GM11168 (cell line): ENCODE data around the gene BMS1.
"Not testable (repeated sequence)": the region's sequence is repeated elsewhere in the genome, so short reads cannot be mapped to it uniquely, and the experiment has no call there.

Experiments used
- in situ Hi-C: fragments of 300-500 bp; cut with MboI; formaldehyde crosslinking; loops from one replicate; pipeline ENCODE4 v1.12.0; 2022; ENCODE audit warnings: low sequenced_read_pairs; ENCODE audit not compliant: unreplicated experiment

The BMS1 gene

DNA sequence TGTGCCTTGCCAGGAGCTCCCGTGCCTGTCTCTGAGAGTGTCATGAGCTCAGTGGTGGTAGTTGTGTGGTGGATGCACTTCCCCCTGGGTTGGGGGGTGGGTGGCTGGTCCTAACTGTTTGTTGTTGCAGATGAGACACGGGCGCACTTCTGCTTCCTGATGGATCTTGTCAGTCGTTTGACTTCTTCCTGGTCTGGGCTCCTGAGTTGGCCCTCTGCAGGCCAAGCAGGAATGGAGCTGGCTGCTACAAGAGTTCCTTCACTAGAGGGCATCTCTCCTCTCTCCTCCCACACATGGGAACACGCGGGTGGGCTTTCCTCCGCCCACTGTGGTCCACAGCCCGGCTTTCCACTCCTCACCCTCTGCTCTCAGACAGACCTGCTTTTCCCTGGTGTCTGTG is 82.0 kb downstream of the BMS1 start:
- in situ Hi-C loops, result no loop called here

DNA sequence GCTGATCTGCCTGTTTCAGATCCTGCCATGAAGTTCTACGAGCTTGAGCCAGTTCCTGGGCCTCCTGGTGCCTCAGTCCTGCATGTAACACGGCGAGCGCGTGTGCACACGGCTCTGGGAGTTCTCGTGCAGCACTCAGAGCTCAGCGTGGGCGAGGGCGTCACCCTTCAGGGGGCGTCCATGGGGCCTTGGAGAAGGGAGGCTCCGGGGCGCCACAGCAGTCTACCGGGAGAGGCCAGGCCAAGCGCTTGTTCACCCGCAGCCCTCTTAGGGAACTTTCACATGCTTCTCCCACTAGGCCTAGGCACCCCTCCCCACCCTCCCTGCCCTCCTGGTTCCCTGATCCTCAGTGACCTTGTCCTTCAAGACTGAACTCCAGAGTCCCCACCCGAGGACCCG is 83.1 kb downstream of the BMS1 start:
- in situ Hi-C loops, result no loop called here

DNA sequence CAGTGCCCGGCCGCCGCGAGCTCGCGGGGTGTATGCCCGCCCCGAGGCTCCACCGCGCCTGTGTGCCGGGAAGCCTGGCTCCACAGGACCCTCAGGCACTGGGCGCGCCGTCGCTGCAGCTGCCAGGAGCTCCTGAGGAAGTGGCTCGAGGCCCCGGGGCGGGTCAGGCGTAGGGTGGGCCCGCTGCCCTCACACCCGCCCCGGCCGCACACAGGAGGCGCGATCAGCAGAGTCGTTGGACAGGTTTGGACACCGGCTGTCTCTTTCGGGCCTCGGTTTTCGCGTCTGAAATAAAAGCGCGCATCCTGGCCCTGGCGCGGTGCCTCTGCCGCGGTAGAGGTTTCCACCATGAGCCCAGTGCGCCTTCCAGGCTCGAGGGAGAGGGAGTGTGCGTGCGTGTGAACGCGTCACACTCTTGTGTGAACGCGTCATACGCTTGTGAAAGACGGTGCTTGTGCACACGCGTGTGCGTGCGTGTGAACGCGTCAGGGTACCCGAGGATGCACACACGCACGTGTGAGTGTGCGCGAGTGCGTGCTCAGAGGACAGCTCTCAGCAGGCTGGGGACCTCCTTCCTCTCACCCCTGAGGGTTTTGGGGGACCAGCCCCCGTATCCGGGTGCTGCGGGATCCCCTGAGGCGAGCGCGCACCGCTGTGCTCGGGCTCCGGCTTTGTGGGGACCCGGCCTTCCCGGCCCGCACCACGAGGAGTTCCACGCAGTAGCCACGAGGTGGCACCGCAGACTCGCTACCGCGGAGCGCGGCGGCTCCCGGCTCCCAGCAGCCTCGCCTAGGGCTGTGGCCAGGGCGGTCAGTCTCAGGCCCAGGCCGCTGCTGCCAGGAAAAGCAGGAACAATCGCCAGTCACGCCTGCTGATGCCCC is 83.8 kb downstream of the BMS1 start:
- in situ Hi-C loops, result no loop called here

GRCh38 chr10:42867571-42867970 is 85.0 kb downstream of the BMS1 start:
- in situ Hi-C loops, result no loop called here

- in situ Hi-C loops, result no loop called here
Observed at GRCh38 chr10:42868530-42868929, 85.9 kb downstream of the BMS1 start.

GRCh38 chr10:42869977-42870350 is 87.4 kb downstream of the BMS1 start:
- in situ Hi-C loops, result no loop called here

DNA sequence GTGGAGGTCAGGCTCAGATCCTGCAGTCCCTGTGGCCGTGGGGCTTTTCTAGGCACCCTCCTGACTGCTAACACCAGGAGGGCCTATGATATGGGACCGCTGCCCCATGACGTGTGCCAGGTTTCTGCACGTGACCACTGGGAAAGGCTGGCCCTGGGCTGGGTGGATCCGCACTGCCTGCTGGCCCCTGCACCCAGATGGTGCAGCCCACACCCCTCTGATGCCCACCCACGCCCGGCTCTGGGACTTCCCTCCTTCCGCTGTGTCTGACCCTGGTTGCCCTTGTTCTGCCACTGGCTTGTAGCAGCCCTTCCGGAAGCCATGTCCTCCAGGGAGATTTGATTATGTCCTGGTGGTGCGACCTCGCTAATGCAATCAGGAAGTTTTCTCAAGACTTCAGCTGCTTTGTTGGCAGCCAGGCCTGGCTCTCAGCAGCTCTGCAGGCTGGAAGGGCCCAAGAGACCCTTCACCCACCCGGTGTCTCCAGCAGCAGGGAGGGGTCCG is 88.6 kb downstream of the BMS1 start:
- in situ Hi-C loops, result not testable (repeated sequence)

DNA sequence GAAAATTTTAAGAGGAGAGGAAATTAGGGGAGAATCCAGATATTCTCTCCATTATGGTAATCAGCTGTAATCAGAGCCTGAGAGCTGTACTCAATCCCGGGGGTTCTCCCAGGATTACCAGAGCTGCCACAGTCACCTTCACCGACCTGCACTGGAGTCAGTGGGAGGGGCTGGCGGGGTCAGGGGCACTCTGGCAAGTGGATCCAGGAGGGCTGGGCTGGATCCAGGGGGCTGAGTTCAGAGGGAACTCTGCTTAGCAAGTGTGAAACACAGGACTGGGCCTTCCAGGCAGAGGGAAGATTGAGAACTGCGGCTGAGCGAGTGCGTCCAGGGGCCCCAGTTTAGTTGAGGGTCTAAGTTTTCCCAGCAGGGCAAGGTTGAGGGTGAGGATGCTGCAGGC is 89.2 kb downstream of the BMS1 start:
- in situ Hi-C loops, result no loop called here

- in situ Hi-C loops, result no loop called here
Observed at GRCh38 chr10:42872865-42873435, 90.4 kb downstream of the BMS1 start.

DNA sequence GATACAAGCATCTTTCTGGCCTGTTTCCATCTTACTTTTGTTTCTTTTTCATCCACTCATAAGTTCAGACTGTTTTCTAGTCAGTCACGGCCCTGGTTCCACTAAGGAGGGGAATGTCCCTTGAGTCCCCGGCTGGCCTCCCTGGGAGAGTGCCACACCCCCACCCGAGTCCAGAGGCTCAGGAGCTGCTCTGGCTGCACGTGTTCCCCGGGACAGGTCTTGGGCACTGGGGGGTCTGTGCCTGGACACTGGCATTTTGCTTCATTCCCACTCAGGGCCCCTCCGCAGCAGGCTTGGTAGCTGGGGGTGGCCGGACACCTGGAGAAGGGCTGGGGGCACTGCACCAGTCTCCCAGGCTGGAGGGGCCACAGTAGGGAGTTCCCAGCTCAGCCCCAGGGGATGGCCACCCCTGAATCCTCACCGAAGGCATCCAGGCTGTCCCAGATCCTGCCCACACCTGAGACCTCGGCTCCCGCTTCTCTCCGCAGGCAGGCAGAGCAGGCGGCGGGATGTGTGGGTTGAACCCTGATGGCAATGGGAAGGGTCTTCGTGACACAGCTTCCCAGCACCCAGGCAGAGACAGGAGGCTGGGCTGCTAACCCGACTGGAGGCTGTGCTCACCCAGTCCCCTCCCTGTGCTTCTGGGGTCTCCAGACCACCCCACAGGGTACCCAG is 92.3 kb downstream of the BMS1 start:
- in situ Hi-C loops, result no loop called here

GRCh38 chr10:42875388-42875755 is 92.8 kb downstream of the BMS1 start:
- in situ Hi-C loops, result no loop called here

GRCh38 chr10:42875798-42876341 is 93.3 kb downstream of the BMS1 start:
- in situ Hi-C loops, result no loop called here

DNA sequence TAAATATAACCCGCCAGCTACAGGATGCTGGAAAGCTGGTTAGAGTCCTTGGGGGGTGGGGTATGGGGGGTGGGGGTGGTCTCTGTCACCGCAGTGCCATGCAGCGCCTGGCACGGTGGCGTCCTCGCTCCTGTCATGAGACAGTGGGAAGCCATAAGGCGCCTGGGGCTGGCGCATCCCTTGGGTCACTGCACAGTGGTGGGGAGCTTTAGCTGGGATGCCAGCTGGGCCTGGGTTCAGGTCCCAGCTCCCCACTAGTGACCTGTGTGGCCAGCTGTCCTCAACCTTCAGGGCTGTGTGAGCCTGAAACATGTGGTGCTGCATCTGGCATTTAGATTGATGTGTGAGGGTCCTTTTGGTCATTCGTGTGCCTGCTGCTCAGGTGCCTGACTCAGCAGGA is 93.9 kb downstream of the BMS1 start:
- in situ Hi-C loops, result no loop called here

GRCh38 chr10:42876945-42877344 is 94.3 kb downstream of the BMS1 start:
- in situ Hi-C loops, result no loop called here

DNA sequence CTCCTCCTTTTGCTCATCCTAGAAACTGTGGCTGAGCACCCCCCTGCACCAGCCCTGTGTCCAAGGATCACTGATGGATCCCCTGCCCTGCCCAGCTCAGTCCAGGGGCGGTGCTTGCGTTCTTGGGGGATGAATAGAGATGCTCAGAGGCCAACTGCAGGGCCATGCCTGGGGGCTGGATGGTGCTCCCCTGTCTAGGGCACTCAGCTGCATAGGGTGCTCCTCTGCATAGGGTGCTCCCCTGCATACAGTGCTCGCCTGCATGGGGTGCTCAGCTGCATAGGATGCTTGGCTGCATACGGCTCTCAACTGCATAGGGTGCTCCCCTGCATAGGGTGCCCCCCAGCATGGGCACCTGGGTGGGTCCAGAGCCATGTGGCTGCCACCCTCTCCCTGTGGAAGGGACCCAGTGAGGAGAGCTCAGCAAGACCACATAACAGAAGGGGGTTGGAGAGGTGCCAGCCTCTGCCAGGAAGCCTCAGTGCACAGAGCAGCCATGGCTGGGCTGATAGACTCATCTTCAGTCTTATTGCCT is 95.0 kb downstream of the BMS1 start:
- in situ Hi-C loops, result no loop called here

- in situ Hi-C loops, result no loop called here
Observed at GRCh38 chr10:42878134-42878820, 95.7 kb downstream of the BMS1 start.

GRCh38 chr10:42878821-42879195 is 96.2 kb downstream of the BMS1 start:
- in situ Hi-C loops, result no loop called here

DNA sequence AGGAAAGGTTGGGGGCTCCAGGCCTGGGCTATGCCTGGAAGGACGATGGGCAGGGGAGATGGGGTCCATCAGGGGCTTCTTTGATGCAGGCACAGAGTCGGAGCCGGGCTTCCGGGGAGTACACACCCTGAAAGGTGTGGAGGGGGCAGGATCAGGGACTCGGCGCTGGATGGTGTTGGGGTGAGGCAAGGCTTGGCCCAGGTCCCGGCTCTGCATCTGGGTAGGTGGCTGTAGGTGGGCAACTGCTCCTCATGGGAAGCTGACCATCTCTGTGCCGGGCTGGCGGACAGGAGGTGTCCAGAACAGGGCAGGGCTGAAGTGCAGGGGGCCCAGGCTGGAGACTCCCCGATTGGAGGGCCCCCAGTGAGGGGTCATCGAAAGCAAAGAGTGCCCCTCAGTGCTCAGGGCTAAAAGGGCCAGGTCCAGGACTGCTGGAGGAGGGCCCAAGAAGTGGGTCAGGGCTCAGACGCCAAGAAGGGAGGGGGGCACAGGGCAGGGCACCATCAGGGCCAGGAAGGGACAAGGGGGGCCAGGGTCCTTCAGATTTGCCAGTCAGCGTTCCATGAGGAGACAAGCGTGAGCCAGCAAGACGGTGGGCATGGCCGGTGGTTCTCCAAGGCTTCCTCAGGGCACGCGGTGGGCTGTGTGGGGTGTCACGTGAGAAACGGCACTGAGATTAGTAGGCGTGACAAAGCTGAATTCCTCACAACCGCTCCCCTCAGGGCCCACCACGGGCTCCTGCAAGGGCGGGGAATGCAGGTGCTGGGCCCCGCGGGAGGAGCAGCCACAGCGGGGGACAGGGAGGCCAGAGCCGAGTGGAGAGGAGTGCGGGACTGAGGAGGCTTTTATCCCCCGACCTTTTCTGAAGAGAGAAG is 97.0 kb downstream of the BMS1 start:
- in situ Hi-C loops, result no loop called here

- in situ Hi-C loops, result no loop called here
Observed at GRCh38 chr10:42880255-42880620, 97.6 kb downstream of the BMS1 start.
